ENCODE data around the gene GPR39. TPM values are rescaled to one million over a fixed set of nuclear protein-coding genes. Genes with fewer than 3 reads are reported as not detected.
A peak's percentile ranks its signal among the peaks of the same experiment; 100 is the strongest.

Gene GPR39
- total RNA-seq, 1 experiment from 2014 or later = 34.8 TPM

GRCh38 chr2:132424526-132425121 is 8.0 kb downstream of the GPR39 start:
- Histone ChIP-seq H3K79me2 (ENCODE audit: low read length) (peaks cover 93% of the 10 kb centered on the region), H3K9me2 (replicated peaks; ENCODE audit: low read length) (no peaks in the 10 kb centered on the region), H3K27me3 (ENCODE audit: low read length) (no peaks in the 10 kb centered on the region), H3K27ac (ENCODE audit: low read length) (no peak overlapping the region), H3K36me3 (ENCODE audit: low read depth, low read length) (peaks cover 15% of the 10 kb centered on the region; the same call in 1 of the 2 replicates), H4K20me1 (ENCODE audit: low read length) (peaks cover 16% of the 10 kb centered on the region), H3F3A (ENCODE audit: low read length, unreplicated experiment) (peaks cover 4% of the 10 kb centered on the region), H3K9ac (ENCODE audit: low read length) (no peak overlapping the region), H3K4me3 (ENCODE audit: low read length) (no peak overlapping the region), H2AFZ (ENCODE audit: low read length) (no peak overlapping the region), H3K4me2 (ENCODE audit: low read length) (0 out of 2 replicates have a peak overlapping the region, but pooled peaks have one; percentile 3), H3K9me3 (ENCODE audit: low read length) (no peaks in the 10 kb centered on the region), H3K4me1 (ENCODE audit: insufficient read depth, low read length) (peaks cover 64% of the 10 kb centered on the region)
- no peak for TF ChIP-seq EZH2phosphoT487 (IDR thresholded peaks at IDR 0.05; ENCODE audit: borderline replicate concordance, low read length)
- no peak for TF ChIP-seq CTCF (conservative IDR thresholded peaks at IDR 0.05; ENCODE audit: low read depth, low read length)
- no peak for TF ChIP-seq EZH2 (IDR thresholded peaks at IDR 0.05; ENCODE audit: low read length, unreplicated experiment)
- no TSS peak for BruUV-seq (replicated peaks)
- intact Hi-C loops (cut with micrococcal nuclease) = no loop called here
- no peak for ATAC-seq
- DNase-seq = peak; percentile 50
- ChIA-PET CTCF (interaction anchor here (0.5 kb wide), 1 partner anchor 1136 kb away, joined by 3 read pairs; no protein-coding TSS in a partner anchor), POLR2A (ENCODE audit: unreplicated experiment) (no interaction called here)

- TF ChIP-seq EZH2 (IDR thresholded peaks at IDR 0.05; ENCODE audit: low read length, unreplicated experiment) (no peak), CTCF (conservative IDR thresholded peaks at IDR 0.05; ENCODE audit: low read depth, low read length) (no peak), EZH2phosphoT487 (IDR thresholded peaks at IDR 0.05; ENCODE audit: borderline replicate concordance, low read length) (no peak)
- H3K27me3 ChIP-seq (ENCODE audit: low read length) = no peaks in the 10 kb centered on the region
- ATAC-seq (no peak), DNase-seq (no peak)
- H2AFZ ChIP-seq (ENCODE audit: low read length) = no peak overlapping the region
- H3K4me1 ChIP-seq (ENCODE audit: insufficient read depth, low read length) = peaks cover 63% of the 10 kb centered on the region
- no peak overlapping the region for H3K9ac ChIP-seq (ENCODE audit: low read length)
- no peak overlapping the region for H3K4me2 ChIP-seq (ENCODE audit: low read length)
- H3K79me2 ChIP-seq (ENCODE audit: low read length) = peaks cover 82% of the 10 kb centered on the region
- intact Hi-C loops (cut with micrococcal nuclease) = no loop called here
- no peaks in the 10 kb centered on the region for H3K9me3 ChIP-seq (ENCODE audit: low read length)
- H4K20me1 ChIP-seq (ENCODE audit: low read length) = 0 out of 2 replicates have a peak, but pooled peaks cover 2% of the 10 kb centered on the region
- H3F3A ChIP-seq (ENCODE audit: low read length, unreplicated experiment) = peaks cover 7% of the 10 kb centered on the region
- H3K27ac ChIP-seq (ENCODE audit: low read length) = no peak overlapping the region
- no peaks in the 10 kb centered on the region for H3K9me2 ChIP-seq (replicated peaks; ENCODE audit: low read length)
- H3K4me3 ChIP-seq (ENCODE audit: low read length) = no peak overlapping the region
- ChIA-PET POLR2A (ENCODE audit: unreplicated experiment) (no interaction called here), CTCF (no interaction called here)
- no TSS peak for BruUV-seq (replicated peaks)
- H3K36me3 ChIP-seq (ENCODE audit: low read depth, low read length) = peaks cover 15% of the 10 kb centered on the region; the same call in 1 of the 2 replicates
Measured at GRCh38 chr2:132426033-132426432, 9.4 kb downstream of the GPR39 start.

GRCh38 chr2:132426656-132427055 is 10.1 kb downstream of the GPR39 start:
- no peaks in the 10 kb centered on the region for H3K9me2 ChIP-seq (replicated peaks; ENCODE audit: low read length)
- H3K79me2 ChIP-seq (ENCODE audit: low read length) = peaks cover 82% of the 10 kb centered on the region
- no peak overlapping the region for H3K4me3 ChIP-seq (ENCODE audit: low read length)
- no peaks in the 10 kb centered on the region for H4K20me1 ChIP-seq (ENCODE audit: low read length)
- peaks cover 17% of the 10 kb centered on the region; the same call in 1 of the 2 replicates for H3K36me3 ChIP-seq (ENCODE audit: low read depth, low read length)
- ChIA-PET CTCF (no interaction called here), POLR2A (ENCODE audit: unreplicated experiment) (no interaction called here)
- H3K9me3 ChIP-seq (ENCODE audit: low read length) = no peaks in the 10 kb centered on the region
- TF ChIP-seq CTCF (conservative IDR thresholded peaks at IDR 0.05; ENCODE audit: low read depth, low read length) (no peak), EZH2phosphoT487 (IDR thresholded peaks at IDR 0.05; ENCODE audit: borderline replicate concordance, low read length) (no peak), EZH2 (IDR thresholded peaks at IDR 0.05; ENCODE audit: low read length, unreplicated experiment) (no peak)
- no peak for DNase-seq
- H3K4me1 ChIP-seq (ENCODE audit: insufficient read depth, low read length) = peaks cover 63% of the 10 kb centered on the region
- H3K4me2 ChIP-seq (ENCODE audit: low read length) = no peak overlapping the region
- no peak overlapping the region for H3K9ac ChIP-seq (ENCODE audit: low read length)
- intact Hi-C loops (cut with micrococcal nuclease) = no loop called here
- ATAC-seq = no peak
- peaks cover 11% of the 10 kb centered on the region for H3F3A ChIP-seq (ENCODE audit: low read length, unreplicated experiment)
- no peak overlapping the region for H2AFZ ChIP-seq (ENCODE audit: low read length)
- no peaks in the 10 kb centered on the region for H3K27me3 ChIP-seq (ENCODE audit: low read length)
- BruUV-seq (replicated peaks) = no TSS peak
- H3K27ac ChIP-seq (ENCODE audit: low read length) = no peak overlapping the region

Measured in PC-3 (cell line).